GM18517 (cell line): ENCODE results near the gene TMEM239.
"Not testable (repeated sequence)": the region's sequence is repeated elsewhere in the genome, so short reads cannot be mapped to it uniquely, and the experiment has no call there.

Experiments used
- ATAC-seq: cut with Tn5 transposase; IDR thresholded peaks from one replicate; pipeline ENCODE4 v1.9.1; 2021; ENCODE audit warnings: mild to moderate bottlenecking, moderate library complexity; ENCODE audit not compliant: unreplicated experiment

The TMEM239 gene

GRCh38 chr20:2820084-2820895, 4.1 kb downstream of the TMEM239 start:
- no peak for ATAC-seq

GRCh38 chr20:2820896-2821869, 5.0 kb downstream of the TMEM239 start:
- ATAC-seq = no peak

- no peak for ATAC-seq
Observed at GRCh38 chr20:2822073-2822472, 5.9 kb downstream of the TMEM239 start.

GRCh38 chr20:2825761-2826160, 9.6 kb downstream of the TMEM239 start:
- ATAC-seq = no peak

- no peak for ATAC-seq
Observed at GRCh38 chr20:2826655-2827054, 10.5 kb downstream of the TMEM239 start.

GRCh38 chr20:2829376-2829775, 13.2 kb downstream of the TMEM239 start:
- ATAC-seq = no peak

GRCh38 chr20:2831206-2831605, 15.0 kb downstream of the TMEM239 start:
- ATAC-seq = not testable (repeated sequence)

- ATAC-seq = no peak
Observed at GRCh38 chr20:2833761-2834160, 17.6 kb downstream of the TMEM239 start.

GRCh38 chr20:2834401-2835110, 18.4 kb downstream of the TMEM239 start:
- ATAC-seq = no peak

GRCh38 chr20:2835331-2835796, 19.2 kb downstream of the TMEM239 start:
- ATAC-seq = no peak

GRCh38 chr20:2836035-2836434, 19.9 kb downstream of the TMEM239 start:
- ATAC-seq = no peak

GRCh38 chr20:2837221-2837960, 21.2 kb downstream of the TMEM239 start:
- ATAC-seq = no peak

GRCh38 chr20:2838170-2838797, 22.1 kb downstream of the TMEM239 start:
- no peak for ATAC-seq

- ATAC-seq = no peak
Observed at GRCh38 chr20:2838847-2839671, 22.9 kb downstream of the TMEM239 start.

GRCh38 chr20:2839732-2840137, 23.6 kb downstream of the TMEM239 start:
- ATAC-seq = no peak

- peak; percentile 91 for ATAC-seq
Observed at GRCh38 chr20:2840138-2840966, 24.2 kb downstream of the TMEM239 start, which contains the start of the genes PCED1A and VPS16. TSS of gene PCED1A (minus strand) at chr20:2840655. CDS start at chr20:2839912, 743 bp downstream. TSS of gene VPS16 (plus strand) at chr20:2840745. CDS start at chr20:2840775, 30 bp downstream.

- peak; percentile 27 for ATAC-seq
Observed at GRCh38 chr20:2840967-2841531, 24.9 kb downstream of the TMEM239 start.
